HepG2 (cell line): ENCODE data around the gene C17orf75. TPM values are rescaled to one million over a fixed set of nuclear protein-coding genes. Genes with fewer than 3 reads are reported as not detected.
A peak's percentile ranks its signal among the peaks of the same experiment; 100 is the strongest.

ENCODE experiments used
- ATAC-seq: fragments of 200-7000 bp; cut with Tn5 transposase; 3 replicates; pipeline ENCODE4 v1.9.1; 2020; ENCODE audit warnings: mild to moderate bottlenecking, moderate library complexity
- BruUV-seq: library from RNA; stranded (reverse); fragments of 400-500 nt; replicated peaks from 2 replicates; lab custom pipeline; 2021; lab: Mats Ljungman, UMichigan
- CTCF ChIA-PET: fragments of 300-600 bp; formaldehyde crosslinking; extraction: SDS; loops from one replicate; lab custom pipeline; 2021; ENCODE audit warnings: low total read pairs, inconsistent platforms, low intra/inter-chr PET ratio; lab: Yijun Ruan, JAX
- POLR2A ChIA-PET: fragments of 350-600 bp; sonication (Branson Sonifier 250); formaldehyde crosslinking; loops from one replicate; lab custom pipeline; 2020; ENCODE audit warnings: antibody characterized with exemption, inconsistent platforms; lab: Yijun Ruan, JAX
- DNase-seq: peaks from one replicate; pipeline ENCODE4 v3.0.0-alpha.2; 2015; ENCODE audit warnings: low spot score
- FAIRE-seq: peaks from 3 replicates; lab custom pipeline; 2011; peaks lifted over from hg19 to GRCh38; lab: Jason Lieb, UNC
- H2AFZ ChIP-seq: one replicate; pipeline ENCODE4 v1.6.1; 2011; ENCODE audit warnings: low read length, inconsistent platforms
- H3K27ac ChIP-seq: fragments of 300-600 bp; 3 replicates; pipeline ENCODE4 v1.8.0; 2011; ENCODE audit warnings: mixed run types, mild to moderate bottlenecking, mixed read lengths, low read length, inconsistent platforms; ENCODE audit not compliant: insufficient read depth; ENCODE audit errors: extremely low read length
- H3K27me3 ChIP-seq, 2 experiments: fragments of 200-600 bp in 1 of 2; 2 replicates in 1 of 2; 3 replicates in 1 of 2; pipeline versions ENCODE4 v1.6.0 to v1.8.0; 2011; ENCODE audit warnings: low read length in 2 of 2, mild to moderate bottlenecking in 2 of 2, moderate library complexity in 2 of 2, inconsistent platforms in 1 of 2; ENCODE audit not compliant: insufficient read depth in 2 of 2, control insufficient read depth in 1 of 2
- H3K36me3 ChIP-seq, 2 experiments: fragments of 200-600 bp in 1 of 2; replicated peaks in 1 of 2; 2 replicates in 1 of 2; 3 replicates in 1 of 2; pipeline versions ENCODE4 v1.5.1 to v1.8.0; 2011; ENCODE audit warnings: low read length in 2 of 2, inconsistent platforms in 1 of 2; ENCODE audit not compliant: insufficient read depth in 2 of 2, control insufficient read depth in 1 of 2
- H3K4me1 ChIP-seq: 2 replicates; pipeline ENCODE4 v1.5.1; 2012; ENCODE audit warnings: low read length, inconsistent platforms; ENCODE audit not compliant: insufficient read depth
- H3K4me2 ChIP-seq: 2 replicates; pipeline ENCODE4 v1.6.0; 2011; ENCODE audit warnings: low read depth, low read length, inconsistent platforms
- H3K4me3 ChIP-seq, 3 experiments: fragments of 200-600 bp in 1 of 3; sonication (generic), shearing (Covaris generic) in 1 of 3; replicated peaks in 1 of 3; 2 replicates each; pipeline ENCODE4 v1.5.1; 2011 to 2016; ENCODE audit warnings: low read length in 3 of 3, inconsistent platforms in 2 of 3, low read depth in 2 of 3, mild to moderate bottlenecking in 2 of 3, control low read depth in 1 of 3, mixed read lengths in 1 of 3; ENCODE audit not compliant: insufficient read depth in 1 of 3
- H3K79me2 ChIP-seq: one replicate; pipeline ENCODE4 v1.6.1; 2011; ENCODE audit warnings: low read length, inconsistent platforms; ENCODE audit not compliant: insufficient read depth
- H3K9ac ChIP-seq: 2 replicates; pipeline ENCODE4 v1.6.0; 2011; ENCODE audit warnings: mild to moderate bottlenecking, low read depth, low read length, inconsistent platforms; ENCODE audit not compliant: insufficient read depth
- H3K9me3 ChIP-seq: 2 replicates; pipeline ENCODE4 v1.5.1; 2012; ENCODE audit warnings: mild to moderate bottlenecking, low read length
- H4K20me1 ChIP-seq: 2 replicates; pipeline ENCODE4 v1.6.0; 2011; ENCODE audit warnings: inconsistent platforms, mild to moderate bottlenecking, low read length, moderate library complexity; ENCODE audit not compliant: insufficient read depth
- ADNP ChIP-seq: sonication (generic); formaldehyde crosslinking; IDR thresholded peaks from 2 replicates; pipeline ENCODE4 v1.4.0; 2020; ENCODE audit warnings: missing genetic modification reagents
- BCL6 ChIP-seq: IDR thresholded peaks from 2 replicates; pipeline ENCODE4 v1.6.1; 2016; ENCODE audit warnings: missing genetic modification reagents, missing compliant biosample characterization
- DNMT3B ChIP-seq: conservative IDR thresholded peaks from 2 replicates; pipeline ENCODE4 v1.6.1; 2016; ENCODE audit warnings: missing biosample characterization, control low read depth
- EP300 ChIP-seq, 3 experiments: sonication (generic) in 1 of 3; formaldehyde crosslinking in 1 of 3; IDR thresholded peaks; 2 replicates each; pipeline versions ENCODE4 v1.5.1 to v1.6.1; 2011 to 2020; ENCODE audit warnings: low read depth in 2 of 3, low read length in 2 of 3, borderline replicate concordance in 1 of 3, improper control_type of control experiment in 1 of 3, mild to moderate bottlenecking in 1 of 3, missing genetic modification reagents in 1 of 3, moderate library complexity in 1 of 3
- ERF ChIP-seq: IDR thresholded peaks from 2 replicates; pipeline ENCODE4 v1.6.1; 2018; ENCODE audit warnings: missing biosample characterization, missing genetic modification reagents
- FOXA1 ChIP-seq, 2 experiments: fragments of 450-650 bp in 1 of 2; sonication (generic) in 1 of 2; formaldehyde crosslinking in 1 of 2; IDR thresholded peaks; 2 replicates each; pipeline versions ENCODE4 v1.4.0 to v1.6.1; 2016 to 2020; ENCODE audit warnings: missing genetic modification reagents in 1 of 2
- FOXA3 ChIP-seq: IDR thresholded peaks from 2 replicates; pipeline ENCODE4 v1.6.1; 2016; ENCODE audit warnings: missing genetic modification reagents, missing compliant biosample characterization
- HDAC1 ChIP-seq: sonication (generic); formaldehyde crosslinking; IDR thresholded peaks from 2 replicates; pipeline ENCODE4 v1.5.1; 2020; ENCODE audit warnings: mild to moderate bottlenecking, missing genetic modification reagents
- HNRNPH1 ChIP-seq: fragments of 200-400 bp; formaldehyde crosslinking; optimal IDR thresholded peaks from 2 replicates; pipeline ENCODE3; 2017; ENCODE audit warnings: mild to moderate bottlenecking, low read depth, low read length
- ISL2 ChIP-seq: sonication (generic); formaldehyde crosslinking; IDR thresholded peaks from 2 replicates; pipeline ENCODE4 v1.5.0; 2020; ENCODE audit warnings: missing genetic modification reagents
- KAT7 ChIP-seq: IDR thresholded peaks from 2 replicates; pipeline ENCODE4 v1.6.1; 2018; ENCODE audit warnings: borderline replicate concordance, missing compliant biosample characterization
- KDM5A ChIP-seq: fragments of 200-600 bp; sonication (generic); IDR thresholded peaks from 2 replicates; pipeline ENCODE4 v1.7.0; 2018; ENCODE audit warnings: antibody characterized with exemption, mild to moderate bottlenecking, low read length, borderline replicate concordance
- KDM5B ChIP-seq: sonication (generic); formaldehyde crosslinking; IDR thresholded peaks from 2 replicates; pipeline ENCODE4 v1.4.0; 2020; ENCODE audit warnings: missing genetic modification reagents, mild to moderate bottlenecking, borderline replicate concordance
- MXD4 ChIP-seq: IDR thresholded peaks from 2 replicates; pipeline ENCODE4 v1.6.1; 2016; ENCODE audit warnings: mild to moderate bottlenecking, missing biosample characterization, missing genetic modification reagents
- NCOA2 ChIP-seq: sonication (generic); formaldehyde crosslinking; IDR thresholded peaks from 2 replicates; pipeline ENCODE4 v1.8.0; 2022; ENCODE audit warnings: inconsistent platforms
- NR0B2 ChIP-seq: sonication (generic); formaldehyde crosslinking; IDR thresholded peaks from 2 replicates; pipeline ENCODE4 v1.4.0; 2020; ENCODE audit warnings: mild to moderate bottlenecking, missing genetic modification reagents
- NR2C2 ChIP-seq: sonication (generic); formaldehyde crosslinking; IDR thresholded peaks from 2 replicates; pipeline ENCODE4 v1.4.0; 2020; ENCODE audit warnings: missing genetic modification reagents, mild to moderate bottlenecking, moderate library complexity, borderline replicate concordance
- PPARG ChIP-seq: conservative IDR thresholded peaks from 2 replicates; pipeline ENCODE4 v1.6.1; 2016; ENCODE audit warnings: missing biosample characterization, missing genetic modification reagents
- RARA ChIP-seq: IDR thresholded peaks from 2 replicates; pipeline ENCODE4 v1.6.1; 2016; ENCODE audit warnings: missing genetic modification reagents, missing compliant biosample characterization
- RXRA ChIP-seq: sonication (generic); formaldehyde crosslinking; IDR thresholded peaks from 2 replicates; pipeline ENCODE4 v1.5.1; 2020; ENCODE audit warnings: missing genetic modification reagents
- RXRB ChIP-seq: IDR thresholded peaks from 2 replicates; pipeline ENCODE4 v1.6.1; 2016; ENCODE audit warnings: borderline replicate concordance, missing genetic modification reagents, missing compliant biosample characterization
- SNRNP70 ChIP-seq: fragments of 200-400 bp; formaldehyde crosslinking; IDR thresholded peaks from 2 replicates; pipeline ENCODE4 v1.6.1; 2017; ENCODE audit warnings: mild to moderate bottlenecking, low read depth, low read length, moderate library complexity
- TOPORS ChIP-seq: sonication (generic); formaldehyde crosslinking; IDR thresholded peaks from 2 replicates; pipeline ENCODE4 v1.8.0; 2023; ENCODE audit warnings: mild to moderate bottlenecking, missing genetic modification reagents
- TP53 ChIP-seq: sonication (generic); formaldehyde crosslinking; conservative IDR thresholded peaks from 2 replicates; pipeline ENCODE4 v1.4.0; 2020; ENCODE audit warnings: missing genetic modification reagents
- ZMYM2 ChIP-seq: sonication (generic); formaldehyde crosslinking; IDR thresholded peaks from 2 replicates; pipeline ENCODE4 v1.8.0; 2022; ENCODE audit warnings: mild to moderate bottlenecking, missing genetic modification reagents
- ZNF10 ChIP-seq: sonication (generic); formaldehyde crosslinking; IDR thresholded peaks from 2 replicates; pipeline ENCODE4 v1.4.0; 2020; ENCODE audit warnings: mild to moderate bottlenecking, low read depth, missing genetic modification reagents, borderline replicate concordance
- ZNF562 ChIP-seq: sonication (generic); formaldehyde crosslinking; IDR thresholded peaks from 2 replicates; pipeline ENCODE4 v1.8.0; 2022; ENCODE audit warnings: missing genetic modification reagents, borderline replicate concordance
- ZNF577 ChIP-seq: sonication (generic); formaldehyde crosslinking; IDR thresholded peaks from 2 replicates; pipeline ENCODE4 v1.4.0; 2020; ENCODE audit warnings: mild to moderate bottlenecking, low read depth, missing genetic modification reagents, borderline replicate concordance
- ZNF772 ChIP-seq: sonication (generic); formaldehyde crosslinking; IDR thresholded peaks from 2 replicates; pipeline ENCODE4 v1.5.0; 2020; ENCODE audit warnings: mild to moderate bottlenecking, missing genetic modification reagents
- WGBS: methylation state at CpG from one replicate; pipeline ENCODE4 v1.1.6; 2017; ENCODE audit warnings: low lambda C conversion rate; 5-methylcytosine and 5-hydroxymethylcytosine counted together
- in situ Hi-C: cut with HindIII; loops from 2 replicates; pipeline ENCODE4 v1.10.0; 2017; ENCODE audit warnings: low pct_unique_long_range_greater_than_20kb; ENCODE audit not compliant: extremely low pct_ligation_motif_present
- intact Hi-C: fragments of 100-400 bp; cut with micrococcal nuclease; formaldehyde crosslinking; loops from one replicate; pipeline ENCODE4 v1.10.0; 2022; ENCODE audit not compliant: unreplicated experiment
- polyA plus RNA-seq, 8 experiments: library from polyadenylated mRNA; depleted of rRNA in 3 of 8; stranded (reverse) in 7 of 8; unstranded in 1 of 8; fragments of >200 nt; fragmentation: Illumina TruSeq in 4 of 8; extraction: Trizol in 4 of 8; gene quantifications; 2 replicates each; pipeline versions ENCODE4 v1.2.1 to v1.2.3, GENCODE V29; 2011 to 2016; ENCODE audit warnings: low read depth in 4 of 8, missing spikeins in 1 of 8, mixed read lengths in 1 of 8; ENCODE audit not compliant: insufficient read depth in 1 of 8
- total RNA-seq, 5 experiments: library from RNA; depleted of rRNA; stranded (reverse); fragments of >200 nt; fragmentation: Illumina TruSeq; extraction: Trizol; gene quantifications; 2 replicates each; pipeline ENCODE4 v1.2.3, GENCODE V29; 2016; ENCODE audit warnings: low read depth in 1 of 5

C17orf75 gene
- total and polyA plus RNA-seq, 2 of the 13 experiments (the other 11 are each of a cell fraction or from before 2014, with no cell fraction given), result 16.2 to 33.0 TPM

GRCh38 chr17:32317353-32317752 lies 24.6 kb downstream of the C17orf75 start:
- FAIRE-seq, result no peak
- peaks cover 54% of the 10 kb centered on the region for H3K4me1 ChIP-seq
- H3K9ac ChIP-seq, result no peak overlapping the region
- intact Hi-C loops, result no loop called here
- H3K27ac ChIP-seq, result peak overlapping the region; percentile 17
- H3K4me3 ChIP-seq, result no peak overlapping the region
- H3K9me3 ChIP-seq, result no peaks in the 10 kb centered on the region
- H2AFZ ChIP-seq, result no peak overlapping the region
- in situ Hi-C loops, result no loop called here
- no TSS peak for BruUV-seq
- H3K27me3 ChIP-seq, result peaks cover 3 to 11% of the 10 kb centered on the region in 2 experiments; a peak in 4 of 5 replicates
- 23% methylated on average over 4 of the region's 4 CpGs for WGBS
- no peaks in the 10 kb centered on the region for H4K20me1 ChIP-seq
- ChIA-PET CTCF (no interaction called here), POLR2A (no interaction called here)
- ATAC-seq, result no peak
- H3K4me2 ChIP-seq, result peak overlapping the region; percentile 44
- DNase-seq, result no peak
- H3K36me3 ChIP-seq, result no peaks in the 10 kb centered on the region
- H3K79me2 ChIP-seq, result no peaks in the 10 kb centered on the region
- TF ChIP-seq DNMT3B, result no peak
- TF ChIP-seq PPARG (CRISPR knock-in tag), result peak; percentile 54; the same call in 1 of the 2 replicates
- no peak for TF ChIP-seq ZNF10 (CRISPR knock-in tag)
- 0 out of 4 replicates have a peak, but pooled peaks of 1 of the 2 experiments have one; percentile 16 for TF ChIP-seq EP300 (IDR thresholded peaks at IDR 0.05; ENCODE audit: low read depth in 2 of 2, low read length in 2 of 2)
- TF ChIP-seq EP300 (CRISPR knock-in tag; IDR thresholded peaks at IDR 0.05; ENCODE audit: borderline replicate concordance), result no peak
- no peak for TF ChIP-seq NR0B2
- TF ChIP-seq ZMYM2 (CRISPR knock-in tag), result no peak
- peak; percentile 65; the same call in 1 of the 2 replicates for TF ChIP-seq RXRB (CRISPR knock-in tag)
- TF ChIP-seq ZNF562, result no peak
- no peak for TF ChIP-seq ZNF577
- no peak for TF ChIP-seq TOPORS (CRISPR knock-in tag)
- peak; percentile 54 for TF ChIP-seq FOXA3 (CRISPR knock-in tag)
- TF ChIP-seq SNRNP70, result no peak
- no peak; the same call in 1 of the 2 replicates for TF ChIP-seq RXRA (CRISPR knock-in tag)
- no peak for TF ChIP-seq FOXA1 (IDR thresholded peaks at IDR 0.05)
- peak; percentile 51; the same call in 1 of the 2 replicates for TF ChIP-seq FOXA1 (CRISPR knock-in tag; IDR thresholded peaks at IDR 0.05)
- 0 out of 2 replicates have a peak, but pooled peaks have one; percentile 30 for TF ChIP-seq BCL6
- no peak for TF ChIP-seq ZNF772 (CRISPR knock-in tag)
- no peak for TF ChIP-seq KDM5B (CRISPR knock-in tag)
- TF ChIP-seq KAT7 (CRISPR knock-in tag), result no peak
- no peak for TF ChIP-seq MXD4 (CRISPR knock-in tag)
- no peak for TF ChIP-seq HNRNPH1
- TF ChIP-seq ADNP (CRISPR knock-in tag), result no peak
- no peak for TF ChIP-seq ISL2 (CRISPR knock-in tag)
- no peak for TF ChIP-seq TP53 (CRISPR knock-in tag)
- TF ChIP-seq NCOA2 (CRISPR knock-in tag), result no peak
- TF ChIP-seq NR2C2, result peak; percentile 28; the same call in 1 of the 2 replicates
- TF ChIP-seq ERF (CRISPR knock-in tag), result no peak
- no peak for TF ChIP-seq HDAC1
- TF ChIP-seq KDM5A, result no peak
- peak; percentile 76 for TF ChIP-seq RARA (CRISPR knock-in tag)
